HL-60 (cell line): ENCODE data around the gene SHLD1.

Experiments used
- DNase-seq, 2 experiments: peaks; one replicate each; pipeline ENCODE4 v3.0.0-alpha.2; 2010 to 2020; ENCODE audit warnings: low read depth in 1 of 2, low spot score in 1 of 2
- H3K27ac ChIP-seq: fragments of 250-450 bp; sonication (Bioruptor Pico); replicated peaks from 2 replicates; pipeline ENCODE4 v1.5.1; 2020; ENCODE audit warnings: mild to moderate bottlenecking, moderate library complexity
- H3K27me3 ChIP-seq: fragments of 250-450 bp; sonication (Bioruptor Pico); 2 replicates; pipeline ENCODE4 v1.5.1; 2021; ENCODE audit warnings: mild to moderate bottlenecking, moderate library complexity; ENCODE audit not compliant: insufficient read depth, poor library complexity, severe bottlenecking
- H3K4me3 ChIP-seq: replicated peaks from 2 replicates; pipeline ENCODE4 v1.5.1; 2011; ENCODE audit warnings: mild to moderate bottlenecking, control low read depth, low read length; ENCODE audit not compliant: insufficient read depth
- GABPA ChIP-seq: IDR thresholded peaks from 2 replicates; pipeline ENCODE4 v1.6.1; 2012; ENCODE audit warnings: low read depth
- POLR2AphosphoS5 ChIP-seq: IDR thresholded peaks from 2 replicates; pipeline ENCODE4 v1.6.1; 2012; ENCODE audit warnings: low read depth
- REST ChIP-seq: IDR thresholded peaks from 2 replicates; pipeline ENCODE4 v1.6.1; 2012; ENCODE audit warnings: low read depth; ENCODE audit not compliant: insufficient replicate concordance
- SPI1 ChIP-seq: IDR thresholded peaks from 2 replicates; pipeline ENCODE4 v1.6.1; 2012; ENCODE audit warnings: low read depth, mild to moderate bottlenecking, borderline replicate concordance
- TF ChIP-seq, protein P1 (sequence below): IDR thresholded peaks from one replicate; pipeline ENCODE4 v1.5.1; 2011; ENCODE audit warnings: low read length, control low read depth, inconsistent platforms; ENCODE audit not compliant: insufficient read depth

The SHLD1 gene

GRCh38 chr20:5766085-5766764, 16.0 kb downstream of the SHLD1 start:
- H3K4me3 ChIP-seq, result no peak overlapping the region
- no peak overlapping the region for H3K27ac ChIP-seq
- no peaks in the 10 kb centered on the region for H3K27me3 ChIP-seq
- no peak for DNase-seq
- no peak for TF ChIP-seq POLR2AphosphoS5
- no peak for TF ChIP-seq GABPA
- no peak for TF ChIP-seq SPI1
- TF ChIP-seq REST, result no peak
- TF ChIP-seq, protein P1, sequence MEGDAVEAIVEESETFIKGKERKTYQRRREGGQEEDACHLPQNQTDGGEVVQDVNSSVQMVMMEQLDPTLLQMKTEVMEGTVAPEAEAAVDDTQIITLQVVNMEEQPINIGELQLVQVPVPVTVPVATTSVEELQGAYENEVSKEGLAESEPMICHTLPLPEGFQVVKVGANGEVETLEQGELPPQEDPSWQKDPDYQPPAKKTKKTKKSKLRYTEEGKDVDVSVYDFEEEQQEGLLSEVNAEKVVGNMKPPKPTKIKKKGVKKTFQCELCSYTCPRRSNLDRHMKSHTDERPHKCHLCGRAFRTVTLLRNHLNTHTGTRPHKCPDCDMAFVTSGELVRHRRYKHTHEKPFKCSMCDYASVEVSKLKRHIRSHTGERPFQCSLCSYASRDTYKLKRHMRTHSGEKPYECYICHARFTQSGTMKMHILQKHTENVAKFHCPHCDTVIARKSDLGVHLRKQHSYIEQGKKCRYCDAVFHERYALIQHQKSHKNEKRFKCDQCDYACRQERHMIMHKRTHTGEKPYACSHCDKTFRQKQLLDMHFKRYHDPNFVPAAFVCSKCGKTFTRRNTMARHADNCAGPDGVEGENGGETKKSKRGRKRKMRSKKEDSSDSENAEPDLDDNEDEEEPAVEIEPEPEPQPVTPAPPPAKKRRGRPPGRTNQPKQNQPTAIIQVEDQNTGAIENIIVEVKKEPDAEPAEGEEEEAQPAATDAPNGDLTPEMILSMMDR, result no peak

DNA sequence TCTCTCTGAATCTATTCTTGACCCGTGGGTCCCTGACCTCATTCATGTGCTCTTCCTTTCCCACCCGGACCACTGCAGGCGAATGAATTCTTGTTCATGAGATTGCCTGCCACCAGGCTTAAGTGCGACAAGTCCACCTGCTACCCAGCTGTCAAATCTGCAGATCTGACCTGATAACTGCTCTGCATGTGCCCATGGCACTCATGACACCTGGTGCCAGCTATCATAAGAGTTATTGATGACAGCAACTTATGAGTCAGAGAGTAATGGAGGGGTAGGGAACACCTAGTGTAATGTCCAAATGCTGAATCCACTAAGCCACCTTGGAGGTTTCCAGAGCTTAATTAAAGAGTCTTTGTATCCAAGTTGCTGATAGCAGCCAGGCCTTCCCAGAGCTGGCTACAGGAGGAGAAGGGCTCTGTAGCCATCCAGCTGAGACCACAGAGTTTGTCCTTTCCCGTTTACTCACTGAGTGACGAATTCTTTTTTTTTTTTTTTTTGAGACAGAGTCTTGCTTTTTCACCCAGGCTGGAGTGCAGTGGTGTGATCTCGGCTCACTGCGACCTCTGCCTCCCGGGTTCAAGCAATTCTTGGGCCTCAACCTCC, 17.4 kb downstream of the SHLD1 start:
- TF ChIP-seq POLR2AphosphoS5 (no peak), REST (no peak), SPI1 (no peak), GABPA (no peak)
- TF ChIP-seq, protein P1, result no peak
- no peak for DNase-seq
- Histone ChIP-seq H3K27me3 (no peaks in the 10 kb centered on the region), H3K4me3 (no peak overlapping the region), H3K27ac (no peak overlapping the region)

GRCh38 chr20:5770231-5770986, 20.2 kb downstream of the SHLD1 start:
- DNase-seq, result peak in 1 of 2 experiments; percentile 38
- H3K27ac ChIP-seq, result peak overlapping the region; percentile 56
- peak; percentile 98 for TF ChIP-seq SPI1
- TF ChIP-seq, protein P1, result no peak
- no peaks in the 10 kb centered on the region for H3K27me3 ChIP-seq
- H3K4me3 ChIP-seq, result no peak overlapping the region
